Tibial nerve (tissue), 4 donors: ENCODE results near the gene BRPF1. TPM values are rescaled to one million over a fixed set of nuclear protein-coding genes. Genes with fewer than 3 reads are reported as not detected.

Source experiments
- DNase-seq, 2 donors: peaks; one replicate each; pipeline ENCODE4 v3.0.0-alpha.2; 2019; ENCODE audit warnings: low spot score in 2 of 2
- H3K27ac ChIP-seq, 4 donors: fragments of 200-600 bp; sonication (generic) in 3 of 4; one replicate each; pipeline ENCODE4 v1.5.1; 2017 to 2019; ENCODE audit warnings: mild to moderate bottlenecking in 1 of 4
- H3K27me3 ChIP-seq, 2 donors: fragments of 200-600 bp; sonication (generic) in 1 of 2; one replicate each; pipeline versions ENCODE4 v1.5.1 to v1.6.0; 2017 to 2019
- H3K36me3 ChIP-seq, 3 donors: fragments of 200-600 bp; sonication (generic); one replicate each; pipeline ENCODE4 v1.5.1; 2018 to 2019
- H3K4me1 ChIP-seq, 4 donors: fragments of 200-600 bp; sonication (generic) in 3 of 4; one replicate each; pipeline ENCODE4 v1.5.1; 2017 to 2019
- H3K4me3 ChIP-seq, 4 donors: fragments of 200-600 bp; sonication (generic) in 3 of 4; one replicate each; pipeline ENCODE4 v1.5.1; 2017 to 2019; ENCODE audit warnings: mild to moderate bottlenecking in 1 of 4, moderate library complexity in 1 of 4
- H3K9me3 ChIP-seq, 4 donors: fragments of 200-600 bp; sonication (generic) in 3 of 4; one replicate each; pipeline ENCODE4 v1.5.1; 2017 to 2019
- EP300 ChIP-seq, 2 donors: sonication (generic); formaldehyde crosslinking; IDR thresholded peaks; one replicate each; pipeline ENCODE4 v1.6.1; 2017; ENCODE audit warnings: antibody characterized with exemption in 2 of 2, mild to moderate bottlenecking in 1 of 2
- POLR2A ChIP-seq, 2 donors: fragments of 450-650 bp; IDR thresholded peaks; one replicate each; pipeline ENCODE4 v1.6.1; 2017; ENCODE audit warnings: antibody characterized with exemption in 2 of 2, mild to moderate bottlenecking in 2 of 2, moderate library complexity in 2 of 2
- WGBS, 2 donors: methylation state at CpG; one replicate each; pipeline ENCODE4 v1.1.5; 2018; 5-methylcytosine and 5-hydroxymethylcytosine counted together
- total RNA-seq, 4 donors: library from RNA; depleted of rRNA; stranded (reverse); fragments of >200 nt; gene quantifications; one replicate each; pipeline ENCODE4 v1.1.0, GENCODE V29; 2016
- TF ChIP-seq, protein P1 (sequence below), 5 experiments: fragments of 200-600 bp in 3 of 5; fragments of 450-650 bp in 2 of 5; sonication (generic) in 3 of 5; IDR thresholded peaks; one replicate each; pipeline ENCODE4 v1.5.1; 2016 to 2019; ENCODE audit warnings: antibody characterized with exemption in 5 of 5, mild to moderate bottlenecking in 3 of 5, moderate library complexity in 2 of 5

Gene BRPF1
- total RNA-seq, 4 donors from 2014 or later = 18.0 to 21.0 (median 20.6) TPM

DNA sequence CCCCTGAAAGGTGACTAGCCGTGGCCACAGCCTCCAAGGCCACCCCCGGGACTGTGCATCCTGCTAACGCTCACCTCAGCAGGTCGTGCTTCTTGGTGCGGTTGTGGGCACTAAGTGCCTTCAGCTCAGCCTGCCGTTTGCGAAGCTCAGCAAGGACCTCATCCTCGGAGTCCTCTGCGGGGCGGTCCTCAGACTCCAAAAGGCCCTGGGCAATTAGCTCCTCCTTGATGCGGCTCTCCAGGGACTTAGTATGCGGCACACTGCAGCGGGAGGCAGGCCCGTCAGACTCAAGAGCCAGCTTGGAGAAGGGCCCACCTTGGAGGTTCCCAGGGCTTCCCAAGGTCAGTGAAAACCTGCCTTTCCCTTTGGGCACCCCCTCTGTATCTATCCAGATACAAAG, 52.4 kb downstream of the BRPF1 start:
- no peak overlapping the region for H3K27ac ChIP-seq
- peaks cover 5 to 99% (median 11%) of the 10 kb centered on the region in 3 donors for H3K36me3 ChIP-seq
- H3K4me3 ChIP-seq = no peak overlapping the region
- no peaks in the 10 kb centered on the region for H3K27me3 ChIP-seq
- DNase-seq = no peak
- peaks cover 0 to 15% (median under 1%) of the 10 kb centered on the region in 4 donors for H3K4me1 ChIP-seq
- WGBS, 2 donors = 91 to 95% methylated on average over 13 to 14 of the region's 14 CpGs
- TF ChIP-seq POLR2A (IDR thresholded peaks at IDR 0.05) = no peak
- TF ChIP-seq, protein P1, sequence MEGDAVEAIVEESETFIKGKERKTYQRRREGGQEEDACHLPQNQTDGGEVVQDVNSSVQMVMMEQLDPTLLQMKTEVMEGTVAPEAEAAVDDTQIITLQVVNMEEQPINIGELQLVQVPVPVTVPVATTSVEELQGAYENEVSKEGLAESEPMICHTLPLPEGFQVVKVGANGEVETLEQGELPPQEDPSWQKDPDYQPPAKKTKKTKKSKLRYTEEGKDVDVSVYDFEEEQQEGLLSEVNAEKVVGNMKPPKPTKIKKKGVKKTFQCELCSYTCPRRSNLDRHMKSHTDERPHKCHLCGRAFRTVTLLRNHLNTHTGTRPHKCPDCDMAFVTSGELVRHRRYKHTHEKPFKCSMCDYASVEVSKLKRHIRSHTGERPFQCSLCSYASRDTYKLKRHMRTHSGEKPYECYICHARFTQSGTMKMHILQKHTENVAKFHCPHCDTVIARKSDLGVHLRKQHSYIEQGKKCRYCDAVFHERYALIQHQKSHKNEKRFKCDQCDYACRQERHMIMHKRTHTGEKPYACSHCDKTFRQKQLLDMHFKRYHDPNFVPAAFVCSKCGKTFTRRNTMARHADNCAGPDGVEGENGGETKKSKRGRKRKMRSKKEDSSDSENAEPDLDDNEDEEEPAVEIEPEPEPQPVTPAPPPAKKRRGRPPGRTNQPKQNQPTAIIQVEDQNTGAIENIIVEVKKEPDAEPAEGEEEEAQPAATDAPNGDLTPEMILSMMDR (IDR thresholded peaks at IDR 0.05) = no peak
- TF ChIP-seq EP300 (IDR thresholded peaks at IDR 0.05) = no peak
- H3K9me3 ChIP-seq = no peaks in the 10 kb centered on the region

DNA sequence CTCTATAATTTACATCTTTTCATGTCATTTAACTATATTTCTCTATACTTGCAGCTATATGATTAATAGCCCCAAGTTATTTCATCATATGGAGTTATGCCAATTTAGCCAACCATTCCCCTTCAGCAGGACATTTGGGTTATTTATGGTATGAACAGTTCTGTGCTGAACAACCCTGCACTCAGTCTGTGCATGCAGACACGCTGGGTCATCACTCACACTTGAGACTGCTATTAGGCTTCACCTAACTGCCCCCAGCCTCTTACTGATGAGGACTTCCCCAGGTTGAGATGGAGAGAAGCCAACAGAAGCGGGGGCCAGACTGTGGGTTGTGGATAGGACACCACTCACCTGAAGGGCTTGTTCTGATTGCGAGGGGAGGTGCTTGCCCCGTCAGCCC, 53.4 kb downstream of the BRPF1 start:
- Histone ChIP-seq H3K36me3 (peaks cover 5 to 100% (median 11%) of the 10 kb centered on the region in 3 donors), H3K27ac (no peak overlapping the region), H3K9me3 (no peaks in the 10 kb centered on the region), H3K27me3 (no peaks in the 10 kb centered on the region), H3K4me1 (peaks cover 0 to 10% (median 0%) of the 10 kb centered on the region in 4 donors), H3K4me3 (no peak overlapping the region)
- no peak for TF ChIP-seq POLR2A (IDR thresholded peaks at IDR 0.05)
- no peak for TF ChIP-seq EP300 (IDR thresholded peaks at IDR 0.05)
- TF ChIP-seq, protein P1 (IDR thresholded peaks at IDR 0.05) = no peak
- DNase-seq = no peak
- 89 to 90% methylated on average over 4 of the region's 4 CpGs for WGBS, 2 donors

DNA sequence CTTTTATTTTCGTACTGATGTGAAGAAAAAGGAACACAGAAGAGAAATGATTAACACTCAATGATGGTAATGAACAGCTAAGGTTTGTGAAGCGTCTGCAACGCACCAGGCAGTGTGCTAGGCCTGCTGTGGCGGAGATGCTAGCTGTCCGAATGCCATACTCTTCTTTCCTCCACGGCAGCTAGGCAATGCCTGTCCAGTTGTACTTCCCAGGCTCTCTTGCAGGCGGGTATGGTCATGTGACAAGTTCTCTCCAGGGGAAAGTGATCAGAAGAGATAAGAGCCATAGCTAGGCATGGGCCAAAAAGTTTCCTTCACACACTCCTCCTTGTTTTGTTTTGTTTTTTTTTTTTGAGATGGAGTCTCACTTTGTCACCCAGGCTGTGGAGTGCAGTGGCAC, 54.1 kb downstream of the BRPF1 start:
- no peak for DNase-seq
- no peak overlapping the region for H3K27ac ChIP-seq
- H3K4me3 ChIP-seq = no peak overlapping the region
- TF ChIP-seq EP300 (IDR thresholded peaks at IDR 0.05) = no peak
- TF ChIP-seq POLR2A (IDR thresholded peaks at IDR 0.05) = no peak
- TF ChIP-seq, protein P1 (IDR thresholded peaks at IDR 0.05) = no peak
- H3K27me3 ChIP-seq = no peaks in the 10 kb centered on the region
- no peaks in the 10 kb centered on the region for H3K9me3 ChIP-seq
- peaks cover 0 to 9% (median 2%) of the 10 kb centered on the region in 4 donors for H3K4me1 ChIP-seq
- 83 to 85% methylated on average over 7 of the region's 7 CpGs for WGBS, 2 donors
- peaks cover 5 to 100% (median 11%) of the 10 kb centered on the region in 3 donors for H3K36me3 ChIP-seq

DNA sequence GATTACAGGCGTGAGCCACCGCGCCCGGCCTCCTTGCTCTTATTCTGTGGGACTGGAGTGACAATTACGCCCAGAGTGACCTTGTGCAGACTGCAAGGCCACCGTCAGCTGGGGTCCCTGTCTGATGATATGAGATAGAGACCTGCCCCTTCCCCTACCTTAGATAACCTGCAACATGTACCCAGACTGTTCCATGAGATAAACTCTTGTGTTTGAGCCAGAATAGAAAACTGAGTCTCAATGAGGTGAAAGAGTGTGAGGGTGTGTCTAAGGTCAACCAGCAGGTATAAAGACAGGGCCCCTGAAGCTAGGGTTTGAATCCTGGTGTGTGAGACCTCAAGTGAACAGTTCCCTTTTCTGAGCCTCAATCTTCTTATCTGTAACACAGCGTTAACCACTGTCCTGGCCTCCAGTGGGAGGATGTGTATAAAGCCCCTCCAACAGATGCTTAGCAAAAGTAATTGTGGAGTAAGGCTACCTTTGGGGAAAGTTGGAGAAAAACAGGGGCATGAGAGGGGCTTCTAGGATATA, 54.7 kb downstream of the BRPF1 start:
- TF ChIP-seq, protein P1 (IDR thresholded peaks at IDR 0.05) = no peak
- TF ChIP-seq EP300 (IDR thresholded peaks at IDR 0.05) = no peak
- TF ChIP-seq POLR2A (IDR thresholded peaks at IDR 0.05) = no peak
- H3K27ac ChIP-seq = no peak overlapping the region
- H3K4me3 ChIP-seq = no peak overlapping the region
- no peak for DNase-seq
- H3K9me3 ChIP-seq = no peaks in the 10 kb centered on the region
- peaks cover 0 to 10% (median 5%) of the 10 kb centered on the region in 4 donors for H3K4me1 ChIP-seq
- 88 to 94% methylated on average over 7 of the region's 7 CpGs for WGBS, 2 donors
- no peaks in the 10 kb centered on the region for H3K27me3 ChIP-seq
- H3K36me3 ChIP-seq = peaks cover 5 to 100% (median 11%) of the 10 kb centered on the region in 3 donors

DNA sequence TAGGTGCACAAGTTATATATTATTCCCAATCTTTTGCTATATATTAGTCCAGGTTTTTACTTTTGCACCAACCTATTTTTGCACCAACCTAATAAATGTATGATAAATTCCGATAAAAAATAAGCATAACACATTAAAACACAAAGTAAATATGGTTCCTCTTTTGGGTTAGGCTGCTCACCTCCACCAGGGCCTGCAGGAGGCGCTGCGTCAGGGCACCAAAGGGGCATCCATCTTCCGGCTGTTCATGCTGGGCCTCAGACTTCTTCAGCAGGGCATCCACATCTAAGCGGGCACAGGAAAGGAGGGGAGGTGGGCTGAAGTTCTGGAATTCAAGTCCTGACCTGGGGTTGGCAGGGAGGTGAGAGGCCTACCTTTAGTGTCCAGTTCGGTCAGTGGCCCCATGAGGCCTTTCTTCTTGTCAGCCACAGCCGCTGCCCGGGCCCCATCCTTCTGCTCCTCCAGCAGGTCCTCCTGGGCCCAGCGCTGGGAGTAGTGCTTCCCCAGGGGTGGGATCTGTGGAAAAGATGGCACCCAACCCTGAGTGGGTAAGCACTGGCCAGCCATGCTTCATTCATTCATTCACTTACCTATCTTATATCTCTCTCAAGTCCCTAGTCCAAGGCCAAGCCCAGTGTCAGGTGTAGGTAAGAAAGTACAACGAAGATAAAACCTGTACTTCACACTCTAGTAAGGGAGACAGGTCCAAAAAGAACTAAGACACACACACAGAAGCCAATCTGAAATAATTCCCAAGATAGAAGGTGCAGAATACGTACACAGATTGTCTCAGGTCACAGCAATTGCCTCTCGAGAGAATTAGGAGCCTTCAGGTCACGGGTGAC, 55.5 kb downstream of the BRPF1 start:
- H3K4me3 ChIP-seq = no peak overlapping the region
- TF ChIP-seq EP300 (IDR thresholded peaks at IDR 0.05) (no peak), POLR2A (IDR thresholded peaks at IDR 0.05) (no peak)
- TF ChIP-seq, protein P1 (IDR thresholded peaks at IDR 0.05) = peak in 1 of 5 experiments; percentile 10
- no peak for DNase-seq
- 83 to 88% methylated on average over 13 of the region's 13 CpGs for WGBS, 2 donors
- H3K36me3 ChIP-seq = peaks cover 5 to 93% (median 11%) of the 10 kb centered on the region in 3 donors
- H3K9me3 ChIP-seq = no peaks in the 10 kb centered on the region
- no peak overlapping the region for H3K27ac ChIP-seq
- H3K4me1 ChIP-seq = peaks cover 0 to 18% (median 11%) of the 10 kb centered on the region in 4 donors
- H3K27me3 ChIP-seq = no peaks in the 10 kb centered on the region
